HUES6 (cell line): ENCODE measurements around the gene MTMR12.

ENCODE experiments used
- H3K27ac ChIP-seq: 2 replicates; pipeline ENCODE4 v1.7.0; 2013; ENCODE audit warnings: low read depth, mild to moderate bottlenecking, low read length, inconsistent platforms
- H3K27me3 ChIP-seq: 2 replicates; pipeline ENCODE4 v1.6.1; 2013; ENCODE audit warnings: low read length; ENCODE audit not compliant: control insufficient read depth, insufficient read depth
- H3K36me3 ChIP-seq: 2 replicates; pipeline ENCODE4 v1.6.1; 2013; ENCODE audit warnings: low read length; ENCODE audit not compliant: control insufficient read depth, insufficient read depth
- H3K4me1 ChIP-seq: 2 replicates; pipeline ENCODE4 v1.6.1; 2013; ENCODE audit warnings: low read length; ENCODE audit not compliant: control insufficient read depth, insufficient read depth
- H3K4me3 ChIP-seq: 2 replicates; pipeline ENCODE4 v1.5.1; 2013; ENCODE audit warnings: low read depth, low read length
- H3K9ac ChIP-seq: one replicate; pipeline ENCODE4 v1.6.1; 2013; ENCODE audit warnings: mild to moderate bottlenecking, low read length
- H3K9me3 ChIP-seq: 2 replicates; pipeline ENCODE4 v1.6.1; 2013; ENCODE audit warnings: low read depth, low read length; ENCODE audit not compliant: control insufficient read depth, insufficient read depth

The MTMR12 gene

GRCh38 chr5:32274548-32275395 lies 38.0 kb downstream of the MTMR12 start:
- Histone ChIP-seq H3K4me1 (peaks cover 35% of the 10 kb centered on the region), H3K36me3 (peaks cover 38% of the 10 kb centered on the region), H3K4me3 (no peak overlapping the region)

GRCh38 chr5:32273821-32274220 lies 38.9 kb downstream of the MTMR12 start:
- Histone ChIP-seq H3K9me3 (no peaks in the 10 kb centered on the region), H3K27me3 (no peaks in the 10 kb centered on the region), H3K9ac (no peak overlapping the region), H3K36me3 (peaks cover 42% of the 10 kb centered on the region), H3K4me1 (peaks cover 35% of the 10 kb centered on the region), H3K27ac (no peak overlapping the region), H3K4me3 (no peak overlapping the region)

More at GRCh38 chr5:32274548-32275395, 38.0 kb downstream of the MTMR12 start:
- Histone ChIP-seq H3K9me3 (no peaks in the 10 kb centered on the region), H3K27me3 (no peaks in the 10 kb centered on the region), H3K27ac (peak overlapping the region; percentile 20), H3K9ac (no peak overlapping the region)

- Histone ChIP-seq H3K27me3 (no peaks in the 10 kb centered on the region), H3K4me3 (no peak overlapping the region), H3K9me3 (no peaks in the 10 kb centered on the region), H3K4me1 (peaks cover 32% of the 10 kb centered on the region), H3K27ac (no peak overlapping the region), H3K36me3 (peaks cover 53% of the 10 kb centered on the region), H3K9ac (no peak overlapping the region)
Observed at GRCh38 chr5:32272746-32273145, 40.0 kb downstream of the MTMR12 start.

- peaks cover 68% of the 10 kb centered on the region for H3K36me3 ChIP-seq
- H3K4me3 ChIP-seq: no peak overlapping the region
- H3K4me1 ChIP-seq: peaks cover 25% of the 10 kb centered on the region
- no peak overlapping the region for H3K27ac ChIP-seq
- H3K9me3 ChIP-seq: no peaks in the 10 kb centered on the region
- H3K9ac ChIP-seq: no peak overlapping the region
- no peaks in the 10 kb centered on the region for H3K27me3 ChIP-seq
Observed at GRCh38 chr5:32270946-32271345, 41.8 kb downstream of the MTMR12 start.

- peaks cover 17% of the 10 kb centered on the region for H3K4me1 ChIP-seq
- H3K36me3 ChIP-seq: peaks cover 75% of the 10 kb centered on the region
- H3K27ac ChIP-seq: no peak overlapping the region
- no peaks in the 10 kb centered on the region for H3K27me3 ChIP-seq
- H3K4me3 ChIP-seq: no peak overlapping the region
- H3K9ac ChIP-seq: no peak overlapping the region
- H3K9me3 ChIP-seq: no peaks in the 10 kb centered on the region
Observed at GRCh38 chr5:32270178-32270577, 42.6 kb downstream of the MTMR12 start.

- Histone ChIP-seq H3K4me1 (peaks cover 5% of the 10 kb centered on the region; the same call in 1 of the 2 replicates), H3K4me3 (no peak overlapping the region), H3K27me3 (no peaks in the 10 kb centered on the region), H3K9ac (no peak overlapping the region), H3K36me3 (peaks cover 84% of the 10 kb centered on the region), H3K27ac (no peak overlapping the region), H3K9me3 (no peaks in the 10 kb centered on the region)
Observed at GRCh38 chr5:32265902-32266301, 46.8 kb downstream of the MTMR12 start.

GRCh38 chr5:32264957-32265572 lies 47.7 kb downstream of the MTMR12 start:
- no peaks in the 10 kb centered on the region for H3K27me3 ChIP-seq
- H3K36me3 ChIP-seq: peaks cover 80% of the 10 kb centered on the region
- no peak overlapping the region for H3K27ac ChIP-seq
- H3K9me3 ChIP-seq: no peaks in the 10 kb centered on the region
- H3K4me3 ChIP-seq: no peak overlapping the region
- peaks cover 4% of the 10 kb centered on the region; the same call in 1 of the 2 replicates for H3K4me1 ChIP-seq
- H3K9ac ChIP-seq: no peak overlapping the region

GRCh38 chr5:32263684-32264083 lies 49.1 kb downstream of the MTMR12 start:
- Histone ChIP-seq H3K27ac (no peak overlapping the region), H3K36me3 (peaks cover 83% of the 10 kb centered on the region), H3K27me3 (no peaks in the 10 kb centered on the region), H3K9me3 (no peaks in the 10 kb centered on the region), H3K4me1 (peaks cover 4% of the 10 kb centered on the region; the same call in 1 of the 2 replicates), H3K4me3 (no peak overlapping the region), H3K9ac (no peak overlapping the region)

GRCh38 chr5:32261198-32261597 lies 51.5 kb downstream of the MTMR12 start:
- H3K27ac ChIP-seq: no peak overlapping the region
- H3K9me3 ChIP-seq: no peaks in the 10 kb centered on the region
- H3K4me3 ChIP-seq: no peak overlapping the region
- H3K27me3 ChIP-seq: no peaks in the 10 kb centered on the region
- peaks cover 82% of the 10 kb centered on the region for H3K36me3 ChIP-seq
- H3K9ac ChIP-seq: no peak overlapping the region
- peaks cover 4% of the 10 kb centered on the region; the same call in 1 of the 2 replicates for H3K4me1 ChIP-seq

GRCh38 chr5:32259033-32259432 lies 53.7 kb downstream of the MTMR12 start:
- H3K27me3 ChIP-seq: no peaks in the 10 kb centered on the region
- H3K9ac ChIP-seq: no peak overlapping the region
- H3K4me1 ChIP-seq: peaks cover 4% of the 10 kb centered on the region; the same call in 1 of the 2 replicates
- no peak overlapping the region for H3K27ac ChIP-seq
- no peak overlapping the region for H3K4me3 ChIP-seq
- no peaks in the 10 kb centered on the region for H3K9me3 ChIP-seq
- peaks cover 83% of the 10 kb centered on the region for H3K36me3 ChIP-seq

- no peak overlapping the region for H3K4me3 ChIP-seq
Observed at GRCh38 chr5:32258424-32258823, 54.3 kb downstream of the MTMR12 start.

More at GRCh38 chr5:32258424-32258823, 54.3 kb downstream of the MTMR12 start:
- no peak overlapping the region for H3K27ac ChIP-seq
- H3K4me1 ChIP-seq: peaks cover 4% of the 10 kb centered on the region; the same call in 1 of the 2 replicates
- no peaks in the 10 kb centered on the region for H3K27me3 ChIP-seq
- H3K36me3 ChIP-seq: peaks cover 83% of the 10 kb centered on the region
- H3K9me3 ChIP-seq: no peaks in the 10 kb centered on the region
- no peak overlapping the region for H3K9ac ChIP-seq
